NCI-H2081 (cell line): ENCODE results near the gene DNAJB4.
A peak's percentile ranks its signal among the peaks of the same experiment; 100 is the strongest.
"Not testable (repeated sequence)": the region's sequence is repeated elsewhere in the genome, so short reads cannot be mapped to it uniquely, and the experiment has no call there.

Experiments used
- DNase-seq, 2 experiments: peaks; one replicate each; lab custom pipeline; 2025; lab: John Stamatoyannopoulos, UW

DNAJB4 gene

DNA sequence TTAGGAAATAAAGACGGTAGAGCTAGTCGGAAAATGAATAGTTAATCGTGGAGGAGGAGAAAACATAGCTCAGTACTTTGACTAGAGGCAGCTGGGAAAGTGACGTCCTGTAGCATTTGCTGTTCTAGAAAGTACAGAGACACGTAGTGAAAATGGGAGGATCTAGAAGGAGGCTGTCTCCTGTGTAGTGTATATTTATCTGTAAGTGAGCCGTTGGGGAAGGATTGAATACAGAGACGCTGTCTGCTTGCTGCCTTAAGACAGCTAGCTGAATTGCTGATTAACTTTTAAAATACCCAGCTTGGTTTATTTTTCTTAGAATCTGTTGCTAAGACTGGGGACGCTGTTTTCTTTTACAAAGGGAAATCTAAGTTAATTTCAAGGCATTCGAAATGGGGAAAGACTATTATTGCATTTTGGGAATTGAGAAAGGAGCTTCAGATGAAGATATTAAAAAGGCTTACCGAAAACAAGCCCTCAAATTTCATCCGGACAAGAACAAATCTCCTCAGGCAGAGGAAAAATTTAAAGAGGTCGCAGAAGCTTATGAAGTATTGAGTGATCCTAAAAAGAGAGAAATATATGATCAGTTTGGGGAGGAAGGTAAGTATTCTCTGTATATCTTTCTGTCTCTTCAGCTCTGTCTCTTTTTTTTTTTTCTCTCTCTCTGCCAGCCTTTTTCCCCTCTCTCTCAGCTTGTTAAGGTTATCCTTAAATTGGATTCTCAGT lies at the start of gene DNAJB4:
Gene DNAJB4, plus strand, starts transcription at position 221 of the 729 bp plus-strand sequence. Its CDS starts 172 bp downstream, at position 393.
- DNase-seq = peak; percentile 54 to 83

DNA sequence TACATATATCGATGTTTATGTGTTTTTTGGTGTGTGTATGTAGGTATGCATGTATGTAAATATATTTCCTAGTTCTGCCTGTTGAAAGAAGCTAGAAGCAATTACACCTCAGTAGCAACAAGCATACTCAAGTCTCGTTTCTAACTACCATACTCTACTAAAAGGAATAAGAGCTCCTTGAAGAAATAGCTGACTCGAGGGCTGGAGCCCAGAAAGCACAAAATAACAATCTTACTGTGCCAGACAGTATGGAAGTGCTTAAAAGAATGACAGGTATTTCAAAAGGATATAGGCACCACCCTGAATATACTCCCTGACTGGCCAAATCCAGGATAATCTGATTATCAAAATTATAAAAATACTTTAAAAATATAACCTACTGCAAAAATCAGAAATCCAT lies 49.0 kb upstream of the DNAJB4 start:
- no peak for DNase-seq

- DNase-seq = no peak
Measured at GRCh38 chr1:77956464-77956863, 48.3 kb upstream of the DNAJB4 start.

- DNase-seq = no peak
Measured at GRCh38 chr1:77958391-77958790, 46.3 kb upstream of the DNAJB4 start.

DNA sequence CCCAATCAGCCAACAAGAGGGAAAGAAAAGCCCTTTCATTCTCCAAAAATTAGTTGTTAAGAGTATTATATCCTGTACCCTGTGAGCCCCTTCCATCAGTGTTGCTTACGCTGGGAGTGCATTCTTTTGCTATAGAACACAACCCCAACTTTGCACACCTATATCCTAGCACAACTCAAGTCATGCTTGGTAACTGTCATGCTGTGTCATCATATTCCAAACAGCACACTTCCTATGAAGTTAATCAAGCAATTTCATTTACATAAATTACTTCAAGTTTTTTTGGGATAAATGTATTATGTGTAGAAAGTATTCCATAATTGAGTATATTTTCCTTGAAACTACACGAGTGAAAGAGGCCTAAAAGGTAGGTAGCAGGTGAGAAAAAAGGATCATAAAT lies 45.9 kb upstream of the DNAJB4 start:
- no peak for DNase-seq

DNA sequence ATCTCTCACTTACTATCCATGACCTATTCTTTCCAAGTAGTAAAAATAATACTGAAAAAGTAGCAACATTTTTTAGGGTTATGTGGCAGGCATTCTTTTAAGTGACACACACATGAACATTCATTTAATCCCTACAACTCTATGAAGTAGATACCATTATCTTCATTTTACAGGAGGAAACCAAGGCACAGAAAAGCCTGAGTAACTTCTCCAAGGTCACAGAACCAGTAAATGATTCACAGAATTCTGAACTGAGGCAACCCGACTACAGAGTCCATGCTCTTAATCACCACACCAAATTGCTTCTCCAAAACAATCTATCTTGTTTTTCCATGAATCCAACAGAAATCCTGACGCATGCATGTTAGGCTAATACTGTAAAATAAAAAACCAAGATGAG lies 43.3 kb upstream of the DNAJB4 start:
- no peak for DNase-seq

DNA sequence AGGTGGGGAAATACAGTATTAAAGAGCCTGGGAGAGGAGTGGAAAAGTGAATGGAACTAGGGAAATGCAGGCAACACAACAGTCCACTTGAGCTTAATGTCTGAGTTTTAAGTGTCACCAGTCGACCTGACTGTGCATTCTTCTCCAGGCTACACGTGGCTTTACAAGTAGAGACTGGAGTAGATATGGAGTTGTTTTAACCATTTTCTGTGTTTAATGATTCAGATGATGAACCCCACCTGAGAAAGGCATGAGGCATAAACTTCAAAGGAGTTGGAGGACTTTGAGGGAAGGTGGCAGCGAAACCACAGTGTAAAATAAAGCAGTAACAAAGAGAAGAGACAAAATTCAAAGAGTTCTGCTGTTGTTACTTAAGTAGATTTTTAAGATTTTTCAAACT lies 38.4 kb upstream of the DNAJB4 start:
- no peak for DNase-seq

- DNase-seq = no peak
Measured at GRCh38 chr1:77970192-77970591, 34.5 kb upstream of the DNAJB4 start.

- DNase-seq = no peak
Measured at GRCh38 chr1:77972080-77972479, 32.7 kb upstream of the DNAJB4 start.

- DNase-seq = no peak
Measured at GRCh38 chr1:77975386-77975785, 29.4 kb upstream of the DNAJB4 start.

GRCh38 chr1:77975907-77976306 lies 28.8 kb upstream of the DNAJB4 start:
- no peak for DNase-seq

GRCh38 chr1:77976433-77977076 lies 28.2 kb upstream of the DNAJB4 start:
- DNase-seq = no peak

GRCh38 chr1:77977989-77978292 lies 26.8 kb upstream of the DNAJB4 start:
- no peak for DNase-seq

DNA sequence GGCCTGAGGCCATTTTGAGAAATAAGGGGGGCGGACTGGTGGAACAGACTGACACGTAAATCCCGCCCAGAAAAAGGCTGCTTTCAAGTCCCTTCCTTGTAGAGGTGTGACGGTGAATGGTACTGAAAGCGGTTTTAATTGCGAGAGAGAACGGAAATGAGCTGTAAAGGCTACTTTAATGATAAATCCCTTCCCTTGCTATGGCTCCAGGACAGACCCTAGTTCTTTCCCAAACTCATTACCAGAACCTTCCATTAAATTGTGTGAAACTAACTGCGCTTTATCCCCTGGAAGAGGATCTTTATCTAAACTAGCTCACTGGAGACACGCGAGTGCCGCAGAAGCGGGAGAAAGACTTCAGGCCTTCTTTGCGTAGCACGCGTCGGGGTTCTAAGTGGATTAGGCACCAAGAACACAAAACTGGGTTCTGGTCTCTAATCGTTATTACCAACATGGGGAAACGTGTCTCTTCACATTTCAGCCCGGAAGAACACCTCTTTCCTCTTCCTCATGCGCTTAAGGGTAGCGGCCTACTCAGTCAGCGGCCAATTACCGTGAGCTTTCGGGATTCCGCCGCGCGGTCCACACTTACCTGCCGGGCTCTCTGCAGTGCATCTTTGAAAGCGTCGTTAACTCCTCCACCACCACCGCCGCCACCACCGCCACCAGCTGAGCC lies 26.3 kb upstream of the DNAJB4 start:
- DNase-seq = peak; percentile 73 to 89

- peak; percentile 95 to 97 for DNase-seq
Measured at GRCh38 chr1:77978969-77979876, 25.5 kb upstream of the DNAJB4 start, which contains the start of gene FUBP1. FUBP1 (minus strand) TSS chr1:77979072; CDS start chr1:77979004, 68 bp downstream.

DNA sequence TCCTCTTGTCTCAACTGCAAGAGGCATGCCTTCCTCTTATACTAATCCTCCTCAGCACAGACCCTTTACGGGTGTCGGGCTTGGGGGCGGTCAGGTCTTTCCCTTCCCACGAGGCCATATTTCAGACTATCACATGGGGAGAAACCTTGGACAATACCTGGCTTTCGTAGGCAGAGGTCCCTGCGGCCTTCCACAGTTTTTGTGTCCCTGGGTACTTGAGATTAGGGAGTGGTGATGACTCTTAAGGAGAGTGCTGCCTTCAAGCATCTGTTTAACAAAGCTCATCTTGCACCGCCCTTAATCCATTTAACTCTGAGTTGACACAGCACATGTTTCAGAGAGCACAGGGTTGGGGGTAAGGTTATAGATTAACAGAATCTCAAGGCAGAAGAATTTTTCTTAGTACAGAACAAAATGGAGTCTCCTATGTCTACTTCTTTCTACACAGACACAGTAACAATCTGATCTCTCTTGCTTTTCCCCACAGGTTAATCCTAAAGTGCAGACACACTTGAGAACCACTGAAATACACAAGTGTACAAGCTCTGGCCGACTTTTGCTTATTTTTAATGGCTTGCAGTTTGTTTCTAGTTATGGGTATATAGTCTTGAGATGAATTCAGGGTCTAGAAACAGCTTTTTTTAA lies 21.3 kb upstream of the DNAJB4 start:
- not testable (repeated sequence) for DNase-seq

- no peak for DNase-seq
Measured at GRCh38 chr1:77983997-77984355, 20.8 kb upstream of the DNAJB4 start.

- DNase-seq = no peak
Measured at GRCh38 chr1:77984629-77985028, 20.1 kb upstream of the DNAJB4 start.

- no peak for DNase-seq
Measured at GRCh38 chr1:77986810-77987209, 17.9 kb upstream of the DNAJB4 start.

DNA sequence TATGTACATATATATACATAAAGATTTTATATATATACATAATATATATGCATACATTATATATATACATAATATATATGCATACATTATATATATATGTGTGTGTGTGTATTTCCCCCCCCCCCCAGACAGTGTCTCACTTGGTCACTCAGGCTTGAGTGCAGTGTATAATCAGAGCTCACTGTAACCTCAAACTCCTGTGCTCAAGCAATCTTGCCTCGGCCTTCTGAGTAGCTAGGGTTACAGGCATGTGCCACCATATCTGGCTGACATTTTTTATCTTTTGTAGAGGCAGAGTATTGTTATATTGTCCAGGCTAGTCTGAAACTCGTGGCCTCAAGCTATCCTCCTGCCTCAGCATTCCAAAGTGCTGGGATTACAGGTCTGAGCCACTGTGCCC lies 16.8 kb upstream of the DNAJB4 start:
- DNase-seq = no peak

DNA sequence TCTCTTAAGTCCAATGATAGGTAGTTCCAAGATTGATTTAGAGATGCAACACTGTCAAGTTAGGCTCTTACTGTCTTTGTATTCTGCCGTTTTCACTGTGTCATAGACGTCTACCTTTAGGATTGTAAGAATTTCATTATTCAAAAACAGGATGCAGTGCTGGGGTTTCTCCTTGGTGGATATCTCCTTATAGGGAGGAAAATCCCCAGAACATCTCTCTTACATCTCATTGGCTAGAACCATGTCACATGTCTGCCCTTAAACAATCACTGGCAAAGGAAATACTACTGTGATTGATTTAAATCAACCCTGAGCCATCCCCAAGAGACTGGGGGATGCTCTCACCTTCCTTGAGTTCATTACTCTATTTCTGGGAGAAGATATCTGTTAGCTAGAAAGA lies 15.0 kb upstream of the DNAJB4 start:
- no peak for DNase-seq
